Activated T-helper 1 cell treated with anti-CD3 and anti-CD28 coated beads, Interleukin-12 subunit alpha, Interleukin-12 subunit beta, Interleukin-2, Interleukin-4 antibody, amounts not matched to agents 30 ng/mL and 10 ng/mL and 1 ng/mL, durations not matched to agents 14 hours and 24 hours and 36 hours (primary cell): ENCODE results near the gene HPCAL4. TPM values are rescaled to one million over a fixed set of nuclear protein-coding genes. Genes with fewer than 3 reads are reported as not detected.

ENCODE experiments used
- DNase-seq: peaks from one replicate; pipeline ENCODE4 v3.0.0; 2021; ENCODE audit warnings: low spot score
- H3K27ac Mint-ChIP-seq: one replicate; pipeline ENCODE4 v1.8.0; 2021; ENCODE audit warnings: mild to moderate bottlenecking, mixed read lengths
- H3K27me3 Mint-ChIP-seq: one replicate; pipeline ENCODE4 v1.8.0; 2022; ENCODE audit warnings: mild to moderate bottlenecking, moderate library complexity, mixed read lengths; ENCODE audit not compliant: insufficient read depth
- H3K36me3 Mint-ChIP-seq: one replicate; pipeline ENCODE4 v1.8.0; 2021; ENCODE audit warnings: low read depth, mixed read lengths
- H3K4me1 Mint-ChIP-seq: one replicate; pipeline ENCODE4 v1.8.0; 2021; ENCODE audit warnings: low read depth, mixed read lengths
- H3K4me3 Mint-ChIP-seq: one replicate; pipeline ENCODE4 v1.8.0; 2021; ENCODE audit warnings: mild to moderate bottlenecking, moderate library complexity, mixed read lengths
- H3K9me3 Mint-ChIP-seq: one replicate; pipeline ENCODE4 v1.8.0; 2021; ENCODE audit warnings: mixed read lengths
- intact Hi-C: fragments of 100-400 bp; cut with micrococcal nuclease; formaldehyde crosslinking; loops from one replicate; pipeline ENCODE4 v1.15.1; 2024
- total RNA-seq: library from RNA; stranded (reverse); gene quantifications from 2 replicates; pipeline ENCODE4 v1.2.3, GENCODE V29; 2022

The HPCAL4 gene
- total RNA-seq, 1 donor from 2014 or later = 0.75 TPM

DNA sequence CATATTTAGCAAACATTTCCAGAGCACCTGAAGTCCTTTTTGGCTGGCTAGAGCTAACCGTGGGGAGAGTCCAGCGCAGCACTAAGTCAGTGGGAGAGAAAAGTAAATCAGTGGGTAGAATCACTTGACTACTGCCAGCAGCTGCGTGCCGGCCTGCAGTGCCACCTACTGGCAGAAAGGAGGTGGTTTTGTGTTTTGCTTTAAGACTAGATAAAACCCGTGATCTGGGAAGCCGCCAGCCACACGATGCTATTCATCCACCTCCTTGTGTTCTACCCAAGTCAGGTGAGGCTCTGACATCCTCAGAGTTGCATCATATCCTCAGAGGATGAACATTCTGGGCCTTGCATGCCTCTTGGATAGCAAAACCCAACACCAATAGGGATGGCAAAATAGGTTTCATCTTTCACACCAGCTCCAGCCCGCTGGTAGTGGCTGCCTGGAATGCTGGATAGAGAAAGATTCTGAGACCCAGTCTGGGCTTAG, 37.6 kb downstream of the HPCAL4 start:
- no peak overlapping the region for H3K4me3 Mint-ChIP-seq
- H3K36me3 Mint-ChIP-seq = no peaks in the 10 kb centered on the region
- intact Hi-C loops = loop anchor here (1.0 to 10.0 kb wide), 5 partner anchors 47 to 319 kb away; partner anchors contain the start of gene PABPC4
- H3K27me3 Mint-ChIP-seq = peaks cover 3% of the 10 kb centered on the region
- peak; percentile 67 for DNase-seq
- H3K4me1 Mint-ChIP-seq = peaks cover 21% of the 10 kb centered on the region
- H3K27ac Mint-ChIP-seq = no peak overlapping the region
- no peaks in the 10 kb centered on the region for H3K9me3 Mint-ChIP-seq

DNA sequence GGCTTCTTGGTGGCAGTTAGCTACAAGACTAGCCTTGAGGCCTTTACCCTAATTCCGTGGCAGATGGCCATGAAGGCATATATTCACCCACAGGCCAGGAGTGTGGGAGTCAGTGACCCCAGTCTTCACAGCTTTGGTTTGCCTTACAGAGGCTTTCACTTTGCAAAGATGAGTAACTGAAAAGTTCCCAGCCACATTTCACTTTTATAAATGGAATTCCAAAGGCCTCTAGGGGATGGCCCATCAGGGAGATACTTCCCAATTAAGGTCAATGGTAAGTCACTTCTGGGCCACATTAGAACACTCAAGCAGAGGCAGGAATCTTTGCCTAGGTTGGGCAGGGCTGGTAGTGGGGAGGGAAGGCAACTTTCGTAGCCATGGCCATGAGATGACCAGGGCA, 38.7 kb downstream of the HPCAL4 start:
- no peak for DNase-seq
- Mint-ChIP-seq H3K36me3 (no peaks in the 10 kb centered on the region), H3K4me1 (peaks cover 15% of the 10 kb centered on the region), H3K9me3 (no peaks in the 10 kb centered on the region), H3K27ac (no peak overlapping the region), H3K27me3 (peaks cover 3% of the 10 kb centered on the region), H3K4me3 (no peak overlapping the region)
- intact Hi-C loops = loop anchor here (10.0 kb wide), 1 partner anchor 318 kb away; no protein-coding TSS in a partner anchor

DNA sequence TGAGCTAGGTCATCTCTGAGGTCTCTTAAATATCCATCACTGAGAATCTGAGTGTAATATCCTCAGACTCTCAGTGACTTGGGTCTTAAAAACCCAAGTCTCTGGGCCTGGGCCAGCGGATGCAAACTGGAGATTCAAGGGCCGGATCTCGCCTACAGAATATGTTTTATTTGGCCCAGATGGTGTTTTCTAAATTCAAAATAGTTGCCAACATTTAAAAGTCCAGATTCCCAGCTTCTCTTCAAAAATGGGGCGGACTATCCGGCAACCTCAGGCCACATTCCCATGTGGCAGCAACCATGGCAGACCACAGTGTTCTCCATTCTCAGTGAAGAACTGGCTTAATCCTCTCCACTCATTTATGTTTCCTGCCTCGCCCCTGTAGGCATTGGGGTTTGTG, 39.1 kb downstream of the HPCAL4 start:
- no peak overlapping the region for H3K4me3 Mint-ChIP-seq
- no peaks in the 10 kb centered on the region for H3K9me3 Mint-ChIP-seq
- H3K27me3 Mint-ChIP-seq = peaks cover 3% of the 10 kb centered on the region
- intact Hi-C loops = loop anchor here (10.0 kb wide), 1 partner anchor 317 kb away; no protein-coding TSS in a partner anchor
- H3K27ac Mint-ChIP-seq = no peak overlapping the region
- no peaks in the 10 kb centered on the region for H3K36me3 Mint-ChIP-seq
- DNase-seq = no peak
- H3K4me1 Mint-ChIP-seq = peaks cover 12% of the 10 kb centered on the region

DNA sequence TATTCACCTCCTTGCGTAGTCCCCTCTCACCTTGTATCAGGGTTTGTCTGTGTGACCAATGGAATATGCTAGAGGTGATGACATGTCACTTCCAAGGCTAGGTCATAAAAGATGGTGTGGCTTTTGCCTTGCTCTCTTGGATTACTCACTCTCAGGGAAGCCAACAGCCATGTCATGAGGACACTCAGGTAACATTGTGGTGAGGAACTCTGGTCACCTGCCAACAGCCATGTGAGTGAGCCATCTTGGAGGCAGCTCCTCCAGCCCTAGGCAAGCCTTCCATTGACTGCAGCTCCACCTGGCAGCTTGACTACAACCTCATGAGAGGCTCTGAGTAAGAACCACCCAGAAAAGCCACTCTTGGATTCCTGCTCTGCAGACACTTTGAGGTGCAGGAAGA, 40.8 kb downstream of the HPCAL4 start:
- intact Hi-C loops = loop anchor here (10.0 kb wide), 1 partner anchor 316 kb away; no protein-coding TSS in a partner anchor
- no peaks in the 10 kb centered on the region for H3K9me3 Mint-ChIP-seq
- H3K27me3 Mint-ChIP-seq = peaks cover 3% of the 10 kb centered on the region

DNA sequence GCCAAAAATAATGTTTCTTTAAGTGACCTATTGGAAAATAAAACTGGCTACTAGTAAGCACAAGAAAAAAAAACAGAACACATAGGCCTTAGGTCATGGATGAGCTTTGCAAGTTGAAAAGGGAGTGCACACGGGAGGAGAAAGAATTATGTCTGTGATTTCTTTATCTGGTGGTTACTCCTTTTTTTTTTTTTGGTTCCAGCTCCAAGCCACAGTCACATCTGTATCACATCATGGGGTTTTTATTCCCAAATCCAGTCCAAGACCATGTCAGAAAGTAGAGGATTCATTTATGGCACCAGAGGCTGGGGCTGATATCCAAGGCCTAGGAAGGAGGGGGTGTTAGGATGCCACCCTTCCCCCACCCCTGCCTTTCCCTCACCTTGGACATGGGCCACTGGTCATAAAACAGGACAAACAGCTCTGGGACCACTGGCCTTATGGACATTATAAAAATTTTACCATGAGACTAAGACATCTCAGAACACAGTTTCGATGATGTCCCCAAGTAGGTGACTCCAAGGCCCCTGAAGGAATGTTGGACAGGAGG, 41.5 kb downstream of the HPCAL4 start:
- H3K27ac Mint-ChIP-seq = no peak overlapping the region
- no peaks in the 10 kb centered on the region for H3K9me3 Mint-ChIP-seq
- no peak overlapping the region for H3K4me3 Mint-ChIP-seq
- peaks cover 8% of the 10 kb centered on the region for H3K4me1 Mint-ChIP-seq
- peaks cover 3% of the 10 kb centered on the region for H3K27me3 Mint-ChIP-seq
- H3K36me3 Mint-ChIP-seq = no peaks in the 10 kb centered on the region
- no peak for DNase-seq
- intact Hi-C loops = loop anchor here (10.0 kb wide), 1 partner anchor 315 kb away; no protein-coding TSS in a partner anchor

More for the DNA sequence above, 40.8 kb downstream of the HPCAL4 start:
- Mint-ChIP-seq H3K27ac (no peak overlapping the region), H3K4me1 (peaks cover 8% of the 10 kb centered on the region), H3K36me3 (no peaks in the 10 kb centered on the region), H3K4me3 (no peak overlapping the region)
- DNase-seq = no peak

DNA sequence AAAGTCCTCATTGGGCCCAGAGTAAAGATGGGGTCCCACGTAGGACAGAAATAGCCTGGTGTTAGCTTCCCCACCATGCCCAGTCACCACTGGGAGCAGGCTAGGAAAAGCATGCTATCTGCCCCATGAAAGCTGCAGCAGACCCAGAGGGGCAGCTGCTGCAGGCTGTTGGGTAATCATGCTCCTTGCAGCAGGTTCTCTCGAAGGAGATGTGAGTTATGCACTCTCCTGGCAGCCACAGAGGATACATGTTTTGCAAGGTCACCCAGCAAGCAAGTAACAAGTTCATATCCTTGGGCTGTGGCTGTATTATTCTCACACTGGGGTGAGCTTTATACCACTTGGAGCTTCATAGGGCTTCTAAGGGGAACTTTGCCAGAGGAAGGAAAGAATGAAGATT, 42.7 kb downstream of the HPCAL4 start:
- Mint-ChIP-seq H3K36me3 (no peaks in the 10 kb centered on the region), H3K27ac (no peak overlapping the region), H3K9me3 (no peaks in the 10 kb centered on the region), H3K4me3 (no peak overlapping the region), H3K4me1 (peaks cover 4% of the 10 kb centered on the region), H3K27me3 (peaks cover 2% of the 10 kb centered on the region)
- intact Hi-C loops = no loop called here
- no peak for DNase-seq

DNA sequence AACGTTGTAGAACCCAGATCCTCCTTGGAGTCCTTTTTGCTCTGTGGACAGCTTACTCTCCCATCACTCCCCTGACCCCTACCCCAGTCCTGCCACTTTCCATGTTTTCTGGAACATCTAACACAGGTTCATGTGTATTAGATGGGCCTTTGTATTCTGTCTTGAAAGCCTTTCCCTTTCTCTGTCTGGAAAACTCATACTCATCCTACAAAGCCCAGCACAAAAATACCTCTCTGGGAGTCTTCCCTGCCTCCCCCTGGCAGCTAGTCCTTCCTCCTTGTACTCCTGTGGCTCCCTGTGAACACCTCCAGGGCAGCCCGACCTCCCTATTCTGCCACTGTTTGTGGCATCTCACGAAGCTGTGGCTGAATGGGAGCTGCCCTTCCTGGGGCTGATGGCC, 44.0 kb downstream of the HPCAL4 start:
- H3K27ac Mint-ChIP-seq = no peak overlapping the region
- H3K4me1 Mint-ChIP-seq = no peaks in the 10 kb centered on the region

DNA sequence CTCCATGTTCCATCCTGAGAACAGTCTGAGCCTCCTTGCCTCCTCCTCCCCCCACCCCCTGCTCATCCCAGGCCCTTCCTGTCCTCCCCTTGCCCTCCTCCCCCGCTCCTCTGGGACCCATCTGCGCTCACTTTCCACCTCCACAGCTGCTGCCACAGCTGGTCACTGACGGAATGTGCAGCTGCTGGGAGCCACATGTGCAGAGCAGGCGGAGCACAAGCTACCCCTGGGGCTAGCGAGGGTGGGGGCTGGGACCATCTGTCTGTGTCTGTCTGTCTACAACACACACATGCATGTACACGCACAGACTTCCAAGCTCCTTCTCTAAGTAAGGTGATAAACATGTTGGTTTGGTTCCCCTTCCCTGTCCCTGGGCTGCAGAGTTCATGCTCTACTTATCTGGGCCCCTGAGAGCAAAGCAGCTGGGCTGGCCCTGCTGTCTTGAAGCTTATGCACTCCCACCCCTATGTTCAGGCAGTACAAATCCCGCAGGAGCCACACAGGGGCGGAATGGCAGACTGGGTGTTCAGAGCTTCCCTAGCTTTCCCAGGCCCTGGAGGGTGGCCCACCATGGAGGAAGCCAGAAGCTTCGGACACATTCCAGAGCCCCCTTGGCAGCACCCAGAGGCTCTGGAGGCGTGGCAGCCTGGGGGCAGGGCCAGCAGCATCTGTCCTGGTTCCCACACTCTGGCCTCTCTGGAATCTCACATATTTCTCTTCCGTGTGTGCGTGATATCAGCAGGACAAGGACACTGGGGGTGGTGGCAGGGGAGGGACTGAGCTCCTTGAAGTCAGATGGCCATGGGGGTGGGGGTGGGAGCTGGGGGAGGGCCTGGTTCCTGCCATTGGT, 44.8 kb downstream of the HPCAL4 start:
- no peaks in the 10 kb centered on the region for H3K9me3 Mint-ChIP-seq
- H3K36me3 Mint-ChIP-seq = no peaks in the 10 kb centered on the region
- DNase-seq = no peak
- H3K27me3 Mint-ChIP-seq = peaks cover 2% of the 10 kb centered on the region
- no peaks in the 10 kb centered on the region for H3K4me1 Mint-ChIP-seq
- intact Hi-C loops = no loop called here
- H3K27ac Mint-ChIP-seq = no peak overlapping the region
- H3K4me3 Mint-ChIP-seq = no peak overlapping the region

More for the DNA sequence above, 44.0 kb downstream of the HPCAL4 start:
- H3K9me3 Mint-ChIP-seq = no peaks in the 10 kb centered on the region
- no peak for DNase-seq
- H3K27me3 Mint-ChIP-seq = peaks cover 2% of the 10 kb centered on the region
- intact Hi-C loops = no loop called here
- no peak overlapping the region for H3K4me3 Mint-ChIP-seq
- no peaks in the 10 kb centered on the region for H3K36me3 Mint-ChIP-seq

DNA sequence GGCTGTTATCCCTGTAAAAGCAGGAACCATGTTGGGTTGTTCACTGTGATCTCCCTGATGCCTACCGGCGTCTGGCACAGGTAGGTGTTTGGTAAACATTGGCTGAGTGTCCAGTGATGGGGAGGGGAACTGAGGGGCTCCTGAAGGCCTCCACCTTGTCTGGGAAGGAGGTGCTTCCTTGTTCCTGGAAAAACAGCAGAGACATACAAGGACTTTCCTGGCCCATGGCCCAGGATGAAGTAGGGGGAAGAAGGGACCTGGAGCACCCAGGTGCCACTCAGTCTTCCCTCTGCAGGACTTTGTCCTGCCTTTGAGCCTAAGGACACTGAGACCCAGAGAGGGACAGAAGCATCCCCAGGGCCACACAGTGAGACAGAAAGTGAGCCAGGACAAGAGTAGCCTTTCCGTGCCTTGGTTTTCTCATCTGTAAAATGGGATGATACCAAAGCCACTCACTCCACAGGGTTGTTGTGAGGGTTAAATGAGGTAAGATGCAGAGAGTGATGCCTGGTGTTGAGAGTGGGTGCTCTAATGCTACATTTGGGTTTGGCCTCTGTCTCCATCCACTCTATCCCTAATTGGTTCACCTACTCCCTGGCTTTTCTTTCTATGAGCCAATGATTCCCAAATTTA, 45.7 kb downstream of the HPCAL4 start:
- no peaks in the 10 kb centered on the region for H3K36me3 Mint-ChIP-seq
- DNase-seq = no peak
- H3K9me3 Mint-ChIP-seq = no peaks in the 10 kb centered on the region
- intact Hi-C loops = no loop called here
- H3K4me3 Mint-ChIP-seq = no peak overlapping the region
- peaks cover 8% of the 10 kb centered on the region for H3K27me3 Mint-ChIP-seq
- no peak overlapping the region for H3K27ac Mint-ChIP-seq
- H3K4me1 Mint-ChIP-seq = no peaks in the 10 kb centered on the region

DNA sequence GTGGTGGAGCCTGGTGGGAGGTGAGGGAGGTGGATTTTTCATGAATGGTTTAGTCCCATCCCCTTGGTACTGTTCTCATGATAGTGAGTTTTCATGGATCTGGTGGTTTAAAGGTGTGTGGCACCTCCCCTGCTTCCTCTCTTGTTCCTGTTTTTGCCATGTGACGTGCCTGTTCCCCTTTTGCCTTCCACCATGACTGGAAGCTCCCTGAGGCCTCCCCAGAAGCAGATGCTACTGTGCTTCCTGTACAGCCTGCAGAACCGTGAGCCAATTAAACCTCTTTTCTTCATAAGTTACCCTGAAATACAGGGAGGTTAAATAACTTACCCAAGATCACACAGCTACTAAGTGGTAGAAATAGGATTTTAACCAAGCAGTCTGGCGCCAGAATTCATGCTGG, 47.5 kb downstream of the HPCAL4 start:
- H3K27ac Mint-ChIP-seq = no peak overlapping the region
- intact Hi-C loops = no loop called here
- H3K27me3 Mint-ChIP-seq = peaks cover 9% of the 10 kb centered on the region
- no peak for DNase-seq
- H3K4me3 Mint-ChIP-seq = no peak overlapping the region
- H3K9me3 Mint-ChIP-seq = no peaks in the 10 kb centered on the region
- no peaks in the 10 kb centered on the region for H3K4me1 Mint-ChIP-seq
- no peaks in the 10 kb centered on the region for H3K36me3 Mint-ChIP-seq

DNA sequence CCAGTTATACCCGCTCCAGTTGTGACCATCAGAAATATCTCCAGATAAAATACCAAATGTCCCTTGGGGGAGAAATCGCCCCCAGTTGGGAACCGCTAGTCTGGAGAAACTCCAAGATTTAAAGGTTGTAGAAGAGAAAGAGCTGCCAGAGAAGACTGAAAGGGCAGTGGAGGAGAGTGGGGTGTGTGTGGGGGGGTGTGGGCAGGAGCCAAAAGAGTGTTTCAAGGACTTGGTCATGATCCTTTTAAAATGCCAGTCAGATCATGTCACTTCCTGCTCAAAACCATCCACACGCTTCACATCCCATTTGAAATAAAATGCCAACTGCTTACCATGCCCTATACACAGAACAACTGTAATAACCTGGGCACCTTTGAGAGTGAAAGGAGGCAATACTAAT, 48.4 kb downstream of the HPCAL4 start:
- peaks cover 16% of the 10 kb centered on the region for H3K27me3 Mint-ChIP-seq
- H3K27ac Mint-ChIP-seq = no peak overlapping the region
- no peaks in the 10 kb centered on the region for H3K36me3 Mint-ChIP-seq
- no peaks in the 10 kb centered on the region for H3K4me1 Mint-ChIP-seq
- no peak overlapping the region for H3K4me3 Mint-ChIP-seq
- no peak for DNase-seq
- no peaks in the 10 kb centered on the region for H3K9me3 Mint-ChIP-seq
- intact Hi-C loops = no loop called here

DNA sequence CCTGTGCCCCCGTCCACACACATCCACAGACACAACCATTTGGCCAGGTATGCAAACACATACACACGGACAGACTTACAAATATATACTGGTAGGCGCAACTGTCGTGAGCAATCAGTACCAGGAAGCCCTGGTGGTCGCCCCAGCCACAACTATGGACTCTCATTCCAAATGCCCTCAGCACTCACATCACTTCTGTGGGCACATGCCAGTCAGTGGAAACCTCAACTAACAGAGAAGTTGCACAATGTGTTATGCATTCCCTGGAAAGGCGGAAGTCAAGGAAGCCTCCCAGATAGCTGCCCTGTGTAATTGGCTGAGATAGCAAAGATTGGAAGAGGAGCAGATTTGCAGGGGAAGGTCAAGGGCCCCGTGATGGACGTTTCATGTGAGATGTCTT, 50.4 kb downstream of the HPCAL4 start:
- intact Hi-C loops = no loop called here
- H3K27ac Mint-ChIP-seq = no peak overlapping the region
- H3K27me3 Mint-ChIP-seq = peaks cover 25% of the 10 kb centered on the region
- no peak overlapping the region for H3K4me3 Mint-ChIP-seq
- no peaks in the 10 kb centered on the region for H3K36me3 Mint-ChIP-seq
- no peaks in the 10 kb centered on the region for H3K4me1 Mint-ChIP-seq
- no peak for DNase-seq
- no peaks in the 10 kb centered on the region for H3K9me3 Mint-ChIP-seq
